Panc1 (cell line): ENCODE results near the gene MAGI3.

Experiments used
- CTCF ChIP-seq: fragments of 450-650 bp; IDR thresholded peaks from 2 replicates; pipeline ENCODE4 v1.5.1; 2017; ENCODE audit warnings: mild to moderate bottlenecking
- REST ChIP-seq, 2 experiments: IDR thresholded peaks; 2 replicates each; pipeline ENCODE4 v1.6.1; 2011 to 2012; ENCODE audit warnings: low read depth in 2 of 2, control low read depth in 1 of 2, low read length in 1 of 2, mild to moderate bottlenecking in 1 of 2, moderate library complexity in 1 of 2; ENCODE audit not compliant: insufficient read depth in 1 of 2
- SIN3A ChIP-seq: IDR thresholded peaks from 2 replicates; pipeline ENCODE4 v1.6.1; 2012; ENCODE audit warnings: low read depth, mild to moderate bottlenecking, low read length, moderate library complexity, borderline replicate concordance; ENCODE audit not compliant: insufficient read depth
- TCF7L2 ChIP-seq: IDR thresholded peaks from 2 replicates; pipeline ENCODE4 v1.6.1; 2011; ENCODE audit warnings: mild to moderate bottlenecking, low read depth, low read length, inconsistent platforms

GRCh38 chr1:113517346-113517745 is 127.0 kb downstream of the MAGI3 start:
- TF ChIP-seq CTCF, result no peak
- no peak for TF ChIP-seq REST (IDR thresholded peaks at IDR 0.05; ENCODE audit: insufficient read depth in 1 of 2, low read depth in 2 of 2, low read length in 1 of 2)
- no peak for TF ChIP-seq TCF7L2
- TF ChIP-seq SIN3A, result no peak
